ENCODE results near the gene TMEM121.

GRCh38 chr14:105492031-105492970, 34.1 kb upstream of the TMEM121 start:
- no peak for TF ChIP-seq CTCF (IDR thresholded peaks at IDR 0.05)
- no peak for TF ChIP-seq EP300 (IDR thresholded peaks at IDR 0.05)
- no peak for TF ChIP-seq POLR2A (IDR thresholded peaks at IDR 0.05)
- TF ChIP-seq POLR2AphosphoS5 (IDR thresholded peaks at IDR 0.05): no peak
